HG03565 (cell line): ENCODE results near the gene FAM83C.
A peak's percentile ranks its signal among the peaks of the same experiment; 100 is the strongest.
"Not testable (repeated sequence)": the region's sequence is repeated elsewhere in the genome, so short reads cannot be mapped to it uniquely, and the experiment has no call there.

ENCODE experiments used
- ATAC-seq: cut with Tn5 transposase; IDR thresholded peaks from one replicate; pipeline ENCODE4 v1.9.1; 2021; ENCODE audit warnings: mild to moderate bottlenecking, moderate library complexity; ENCODE audit not compliant: unreplicated experiment

The FAM83C gene

GRCh38 chr20:35269055-35269781 is 23.0 kb downstream of the FAM83C start:
- ATAC-seq, result no peak

GRCh38 chr20:35267092-35267491 is 25.1 kb downstream of the FAM83C start:
- ATAC-seq, result no peak

- ATAC-seq, result no peak
Measured at GRCh38 chr20:35264755-35265154, 27.5 kb downstream of the FAM83C start.

- ATAC-seq, result no peak
Measured at GRCh38 chr20:35263532-35264341, 28.5 kb downstream of the FAM83C start.

GRCh38 chr20:35262731-35263531 is 29.3 kb downstream of the FAM83C start:
- ATAC-seq, result not testable (repeated sequence)

GRCh38 chr20:35262321-35262720 is 29.9 kb downstream of the FAM83C start:
- not testable (repeated sequence) for ATAC-seq

- no peak for ATAC-seq
Measured at GRCh38 chr20:35260426-35260825, 31.8 kb downstream of the FAM83C start.

- no peak for ATAC-seq
Measured at GRCh38 chr20:35257175-35257909, 34.9 kb downstream of the FAM83C start.

GRCh38 chr20:35254448-35254999 is 37.7 kb downstream of the FAM83C start:
- no peak for ATAC-seq

- ATAC-seq, result no peak
Measured at GRCh38 chr20:35253010-35253409, 39.2 kb downstream of the FAM83C start.

GRCh38 chr20:35252598-35252997 is 39.6 kb downstream of the FAM83C start:
- not testable (repeated sequence) for ATAC-seq

- peak; percentile 69 for ATAC-seq
Measured at GRCh38 chr20:35252037-35252461, 40.2 kb downstream of the FAM83C start.

- ATAC-seq, result no peak
Measured at GRCh38 chr20:35251613-35251940, 40.6 kb downstream of the FAM83C start.

GRCh38 chr20:35248641-35249475 is 43.4 kb downstream of the FAM83C start:
- ATAC-seq, result no peak

- no peak for ATAC-seq
Measured at GRCh38 chr20:35246723-35247122, 45.5 kb downstream of the FAM83C start.

GRCh38 chr20:35243986-35244385 is 48.2 kb downstream of the FAM83C start:
- ATAC-seq, result no peak

- no peak for ATAC-seq
Measured at GRCh38 chr20:35243317-35243716, 48.9 kb downstream of the FAM83C start.

- no peak for ATAC-seq
Measured at GRCh38 chr20:35240811-35241293, 51.4 kb downstream of the FAM83C start.

- no peak for ATAC-seq
Measured at GRCh38 chr20:35240083-35240810, 52.0 kb downstream of the FAM83C start.
